ENCODE measurements around the gene MEFV.
"Not testable (repeated sequence)": the region's sequence is repeated elsewhere in the genome, so short reads cannot be mapped to it uniquely, and the experiment has no call there.

MEFV gene

GRCh38 chr16:3215601-3216262, 40.7 kb downstream of the MEFV start:
- no peak for DNase-seq

GRCh38 chr16:3214904-3215600, 41.4 kb downstream of the MEFV start:
- DNase-seq = no peak

DNA sequence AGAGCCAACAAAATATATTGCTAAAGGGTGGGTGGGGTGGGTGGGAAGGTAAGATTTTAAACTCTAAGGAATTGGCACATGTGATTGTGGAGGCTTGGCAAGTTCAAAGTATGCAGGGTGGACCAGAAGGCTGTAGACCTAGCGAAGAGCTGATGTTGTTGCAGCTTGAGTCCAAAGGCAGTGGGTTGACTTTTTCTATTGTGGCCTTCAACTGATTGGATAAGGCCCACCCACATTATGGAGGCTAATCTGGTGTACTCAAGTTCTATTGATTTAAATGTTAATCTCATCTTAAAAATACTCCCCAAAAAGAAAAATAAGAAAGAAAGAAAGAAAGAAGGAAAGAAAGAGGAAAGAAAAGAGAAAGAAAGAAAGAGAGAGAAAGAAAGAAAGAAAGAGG, 43.9 kb downstream of the MEFV start:
- no peak for DNase-seq

DNA sequence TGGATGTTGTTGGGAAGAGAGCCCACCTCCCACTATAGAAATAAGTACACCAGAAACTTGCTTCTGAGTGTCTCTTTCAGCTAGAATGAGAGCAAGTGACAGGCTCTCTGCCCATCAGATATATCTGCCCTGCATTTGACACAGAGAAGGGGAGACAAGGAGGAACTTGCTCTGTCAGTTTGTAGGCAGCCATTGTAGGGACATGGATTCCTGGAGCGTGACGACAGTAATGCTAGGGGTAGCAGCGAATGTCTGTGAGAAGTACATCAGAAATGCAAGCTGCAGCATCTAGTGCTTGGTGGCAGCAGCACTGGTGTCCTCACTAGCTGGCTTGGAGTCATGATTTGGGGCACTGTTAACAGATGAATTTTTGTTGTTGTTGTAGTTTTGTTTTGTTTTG, 44.4 kb downstream of the MEFV start:
- DNase-seq = no peak

- no peak for DNase-seq
These were observed 49.1 kb downstream of the MEFV start for GRCh38 chr16:3207086-3207953.

- not testable (repeated sequence) for DNase-seq
These were observed 50.5 kb downstream of the MEFV start for GRCh38 chr16:3205939-3206338.

DNA sequence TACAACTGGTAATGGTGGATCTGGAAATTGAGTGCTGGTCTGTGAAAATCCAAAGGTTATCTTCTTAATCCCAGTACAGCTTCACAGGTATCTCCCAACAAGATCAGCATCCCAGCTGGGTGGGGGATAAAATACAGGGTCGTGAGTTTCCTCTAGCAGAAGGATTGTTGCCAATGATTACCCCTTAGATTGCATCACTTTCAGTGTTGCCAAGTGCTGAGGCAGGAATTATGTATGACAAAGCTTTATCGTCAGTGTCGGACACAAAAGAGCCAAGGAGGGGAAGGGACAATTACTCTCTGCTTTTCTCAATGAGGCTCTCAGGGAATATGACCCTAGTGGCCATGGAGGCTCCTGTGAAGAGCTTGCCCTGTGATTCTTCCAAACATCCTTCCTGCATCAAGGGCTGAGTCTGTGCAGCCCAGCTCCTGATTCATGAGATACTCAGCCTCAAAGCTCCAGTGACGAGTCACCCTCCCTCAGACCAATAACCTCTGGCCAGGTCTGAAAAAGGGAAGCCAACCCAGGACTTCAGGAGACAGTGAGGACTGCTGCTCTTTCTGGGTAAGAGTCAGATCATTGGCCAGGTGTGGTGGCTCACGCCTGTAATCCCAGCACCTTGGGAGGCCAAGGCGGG, 53.4 kb downstream of the MEFV start:
- DNase-seq = no peak

- no peak for DNase-seq
These were observed 57.9 kb downstream of the MEFV start for GRCh38 chr16:3198334-3199072.

- not testable (repeated sequence) for DNase-seq
These were observed 58.6 kb downstream of the MEFV start for GRCh38 chr16:3197694-3198333.

DNA sequence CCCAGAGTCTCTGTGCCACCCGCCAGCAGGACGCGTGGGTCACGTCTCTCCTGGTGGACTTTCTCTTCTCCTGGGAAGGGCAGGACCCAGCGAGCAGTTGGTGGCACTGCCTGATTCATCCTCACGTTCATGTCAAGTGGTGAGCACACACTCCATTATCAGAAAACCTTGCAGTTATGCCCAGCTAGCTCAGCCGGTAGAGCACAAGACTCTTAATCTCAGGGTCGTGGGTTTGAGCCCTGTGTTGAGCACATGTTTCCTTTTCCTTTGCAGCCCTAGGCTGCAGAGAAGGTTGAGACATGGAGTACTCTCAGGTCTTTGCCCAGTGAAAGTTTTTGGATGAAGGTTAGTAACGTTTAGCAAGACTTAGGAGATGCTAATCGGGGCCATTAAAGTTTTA, 60.5 kb downstream of the MEFV start:
- DNase-seq = no peak

GRCh38 chr16:3194792-3195191, 61.6 kb downstream of the MEFV start:
- DNase-seq = no peak

GRCh38 chr16:3193221-3194212, 62.9 kb downstream of the MEFV start:
- DNase-seq = no peak

GRCh38 chr16:3192476-3193019, 63.9 kb downstream of the MEFV start:
- no peak for DNase-seq
